HepG2 (cell line): ENCODE data around the gene GNAS-AS1. TPM values are rescaled to one million over a fixed set of nuclear protein-coding genes. Genes with fewer than 3 reads are reported as not detected.
A peak's percentile ranks its signal among the peaks of the same experiment; 100 is the strongest.

ENCODE experiments used
- AKAP8 ChIP-seq: sonication (generic); formaldehyde crosslinking; IDR thresholded peaks from 2 replicates; pipeline ENCODE4 v1.5.1; 2020; ENCODE audit warnings: mild to moderate bottlenecking, missing genetic modification reagents
- AKNA ChIP-seq: sonication (generic); formaldehyde crosslinking; IDR thresholded peaks from 2 replicates; pipeline ENCODE4 v1.4.0; 2020; ENCODE audit warnings: missing genetic modification reagents, borderline replicate concordance
- ATF7 ChIP-seq, 2 experiments: fragments of 450-650 bp in 1 of 2; sonication (generic) in 1 of 2; formaldehyde crosslinking in 1 of 2; IDR thresholded peaks; 2 replicates each; pipeline versions ENCODE4 v1.4.0 to v1.6.1; 2016 to 2020; ENCODE audit warnings: antibody characterized with exemption in 1 of 2, mild to moderate bottlenecking in 1 of 2, missing genetic modification reagents in 1 of 2
- GTF2F1 ChIP-seq: fragments of 150-350 bp; IDR thresholded peaks from 2 replicates; pipeline ENCODE4 v1.6.1; 2014; ENCODE audit warnings: low read length
- HNRNPL ChIP-seq: fragments of 200-400 bp; formaldehyde crosslinking; IDR thresholded peaks from 2 replicates; pipeline ENCODE4 v1.6.1; 2017; ENCODE audit warnings: mild to moderate bottlenecking, low read depth, low read length
- NR2F6 ChIP-seq, 2 experiments: IDR thresholded peaks; 2 replicates each; pipeline ENCODE4 v1.6.1; 2016; ENCODE audit warnings: antibody characterized with exemption in 1 of 2, mild to moderate bottlenecking in 1 of 2
- PAXIP1 ChIP-seq: sonication (generic); formaldehyde crosslinking; conservative IDR thresholded peaks from 2 replicates; pipeline ENCODE4 v1.4.0; 2020; ENCODE audit warnings: mild to moderate bottlenecking, missing genetic modification reagents, moderate library complexity
- RFX3 ChIP-seq: IDR thresholded peaks from 2 replicates; pipeline ENCODE4 v1.6.1; 2016; ENCODE audit warnings: missing biosample characterization, missing genetic modification reagents
- SAFB2 ChIP-seq: sonication (generic); formaldehyde crosslinking; IDR thresholded peaks from 2 replicates; pipeline ENCODE4 v1.5.1; 2020; ENCODE audit warnings: missing genetic modification reagents, low read depth, mild to moderate bottlenecking, borderline replicate concordance
- STAT5B ChIP-seq: sonication (generic); formaldehyde crosslinking; IDR thresholded peaks from 2 replicates; pipeline ENCODE4 v1.4.0; 2020; ENCODE audit warnings: missing genetic modification reagents
- TFAP4 ChIP-seq: sonication (generic); IDR thresholded peaks from 2 replicates; pipeline ENCODE4 v1.6.1; 2016; ENCODE audit warnings: low read depth, borderline replicate concordance
- TP53 ChIP-seq: sonication (generic); formaldehyde crosslinking; conservative IDR thresholded peaks from 2 replicates; pipeline ENCODE4 v1.4.0; 2020; ENCODE audit warnings: missing genetic modification reagents
- ZBTB2 ChIP-seq: sonication (generic); formaldehyde crosslinking; IDR thresholded peaks from 2 replicates; pipeline ENCODE4 v1.8.0; 2022; ENCODE audit warnings: low read depth, missing genetic modification reagents
- ZBTB8A ChIP-seq: sonication (generic); formaldehyde crosslinking; IDR thresholded peaks from 2 replicates; pipeline ENCODE4 v1.4.0; 2020; ENCODE audit warnings: mild to moderate bottlenecking, low read depth, missing genetic modification reagents, borderline replicate concordance
- ZNF121 ChIP-seq: sonication (generic); formaldehyde crosslinking; IDR thresholded peaks from 2 replicates; pipeline ENCODE4 v1.5.0; 2020; ENCODE audit warnings: mild to moderate bottlenecking, missing genetic modification reagents
- ZNF205 ChIP-seq: IDR thresholded peaks from 2 replicates; pipeline ENCODE4 v1.6.1; 2018; ENCODE audit warnings: missing biosample characterization, missing genetic modification reagents
- ZNF329 ChIP-seq: sonication (generic); formaldehyde crosslinking; IDR thresholded peaks from 2 replicates; pipeline ENCODE4 v1.9.0; 2021; ENCODE audit warnings: low read depth, mild to moderate bottlenecking, missing genetic modification reagents
- ZNF350 ChIP-seq: sonication (generic); formaldehyde crosslinking; IDR thresholded peaks from 2 replicates; pipeline ENCODE4 v1.4.0; 2020; ENCODE audit warnings: mild to moderate bottlenecking, low read depth, missing genetic modification reagents, borderline replicate concordance
- ZNF660 ChIP-seq: sonication (generic); formaldehyde crosslinking; IDR thresholded peaks from 2 replicates; pipeline ENCODE4 v1.5.1; 2020; ENCODE audit warnings: mild to moderate bottlenecking, low read depth, missing genetic modification reagents, borderline replicate concordance
- polyA plus RNA-seq, 8 experiments: library from polyadenylated mRNA; depleted of rRNA in 3 of 8; stranded (reverse) in 7 of 8; unstranded in 1 of 8; fragments of >200 nt; fragmentation: Illumina TruSeq in 4 of 8; extraction: Trizol in 4 of 8; gene quantifications; 2 replicates each; pipeline versions ENCODE4 v1.2.1 to v1.2.3, GENCODE V29; 2011 to 2016; ENCODE audit warnings: low read depth in 4 of 8, missing spikeins in 1 of 8, mixed read lengths in 1 of 8; ENCODE audit not compliant: insufficient read depth in 1 of 8
- total RNA-seq, 5 experiments: library from RNA; depleted of rRNA; stranded (reverse); fragments of >200 nt; fragmentation: Illumina TruSeq; extraction: Trizol; gene quantifications; 2 replicates each; pipeline ENCODE4 v1.2.3, GENCODE V29; 2016; ENCODE audit warnings: low read depth in 1 of 5

The GNAS-AS1 gene
- total and polyA plus RNA-seq, 2 of the 13 experiments (the other 11 are each of a cell fraction or from before 2014, with no cell fraction given), result not detected

- TF ChIP-seq AKNA (CRISPR knock-in tag), result no peak
- TF ChIP-seq TP53, result no peak
- TF ChIP-seq TFAP4, result no peak
- no peak for TF ChIP-seq ZNF329 (CRISPR knock-in tag)
- TF ChIP-seq HNRNPL, result 0 out of 2 replicates have a peak, but pooled peaks have one; percentile 5
- TF ChIP-seq AKAP8 (CRISPR knock-in tag), result peak; percentile 89
- TF ChIP-seq RFX3 (CRISPR knock-in tag), result no peak
- TF ChIP-seq ATF7 (IDR thresholded peaks at IDR 0.05), result no peak
- peak; percentile 59; the same call in 1 of the 2 replicates for TF ChIP-seq ATF7 (CRISPR knock-in tag; IDR thresholded peaks at IDR 0.05)
- peak; percentile 49; the same call in 1 of the 2 replicates for TF ChIP-seq ZNF350 (CRISPR knock-in tag)
- TF ChIP-seq ZBTB2 (CRISPR knock-in tag), result no peak; the same call in 1 of the 2 replicates
- peak; percentile 23; the same call in 1 of the 2 replicates for TF ChIP-seq ZNF205 (CRISPR knock-in tag)
- TF ChIP-seq PAXIP1 (CRISPR knock-in tag), result peak; percentile 50
- peak; percentile 76; the same call in 1 of the 2 replicates for TF ChIP-seq SAFB2 (CRISPR knock-in tag)
- no peak for TF ChIP-seq GTF2F1
- no peak for TF ChIP-seq NR2F6 (IDR thresholded peaks at IDR 0.05)
- 0 out of 2 replicates have a peak, but pooled peaks have one; percentile 36 for TF ChIP-seq NR2F6 (CRISPR knock-in tag; IDR thresholded peaks at IDR 0.05)
- TF ChIP-seq ZBTB8A (CRISPR knock-in tag), result no peak
- no peak for TF ChIP-seq ZNF660 (CRISPR knock-in tag)
- TF ChIP-seq STAT5B (CRISPR knock-in tag), result no peak
- no peak for TF ChIP-seq ZNF121
Observed at GRCh38 chr20:58890518-58891085, 39.9 kb upstream of the GNAS-AS1 start (continued).
